Amygdala (tissue), 56 donors: ENCODE measurements around the gene PPARA.
A peak's percentile ranks its signal among the peaks of the same experiment; 100 is the strongest.

ENCODE experiments used
- DNase-seq, 56 donors: peaks; one replicate each; lab custom pipeline; 2025; lab: John Stamatoyannopoulos, UW

PPARA gene

DNA sequence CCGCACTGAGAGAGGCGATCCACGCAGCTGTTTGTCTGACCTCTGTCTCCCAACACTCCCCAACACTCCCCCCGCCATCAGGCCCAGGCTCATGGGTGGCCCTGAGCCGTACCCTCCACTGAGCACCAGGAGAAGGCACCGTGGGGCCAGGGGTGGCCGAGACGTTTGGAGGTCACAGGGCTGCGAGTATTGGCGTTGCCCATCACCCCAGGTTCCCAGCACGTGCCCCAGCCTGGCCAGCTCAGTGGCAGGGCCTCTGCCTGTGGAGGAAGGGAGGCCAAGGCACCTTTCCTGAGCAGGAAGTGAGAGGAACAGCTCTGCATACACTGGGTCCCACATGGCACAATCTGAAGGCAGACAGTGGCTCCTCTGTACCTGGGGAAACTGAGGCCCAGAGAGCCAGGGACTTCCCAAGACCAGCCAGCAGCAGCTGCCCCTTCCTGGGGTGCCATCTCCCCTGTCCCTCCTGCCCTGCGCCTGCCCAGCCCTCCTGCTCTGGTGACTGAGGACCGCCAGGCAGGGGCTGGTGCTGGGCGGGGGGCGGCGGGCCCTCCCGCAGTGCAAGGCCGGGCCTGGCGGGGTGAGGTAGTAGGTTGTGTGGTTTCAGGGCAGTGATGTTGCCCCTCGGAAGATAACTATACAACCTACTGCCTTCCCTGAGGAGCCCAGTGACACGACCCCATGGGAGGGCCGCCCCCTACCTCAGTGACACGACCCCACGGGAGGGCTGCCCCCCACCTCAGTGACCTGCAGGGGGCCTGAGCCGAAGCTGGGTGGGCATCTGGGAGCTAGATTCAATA, 37.0 kb upstream of the PPARA start:
- DNase-seq, result no peak

DNA sequence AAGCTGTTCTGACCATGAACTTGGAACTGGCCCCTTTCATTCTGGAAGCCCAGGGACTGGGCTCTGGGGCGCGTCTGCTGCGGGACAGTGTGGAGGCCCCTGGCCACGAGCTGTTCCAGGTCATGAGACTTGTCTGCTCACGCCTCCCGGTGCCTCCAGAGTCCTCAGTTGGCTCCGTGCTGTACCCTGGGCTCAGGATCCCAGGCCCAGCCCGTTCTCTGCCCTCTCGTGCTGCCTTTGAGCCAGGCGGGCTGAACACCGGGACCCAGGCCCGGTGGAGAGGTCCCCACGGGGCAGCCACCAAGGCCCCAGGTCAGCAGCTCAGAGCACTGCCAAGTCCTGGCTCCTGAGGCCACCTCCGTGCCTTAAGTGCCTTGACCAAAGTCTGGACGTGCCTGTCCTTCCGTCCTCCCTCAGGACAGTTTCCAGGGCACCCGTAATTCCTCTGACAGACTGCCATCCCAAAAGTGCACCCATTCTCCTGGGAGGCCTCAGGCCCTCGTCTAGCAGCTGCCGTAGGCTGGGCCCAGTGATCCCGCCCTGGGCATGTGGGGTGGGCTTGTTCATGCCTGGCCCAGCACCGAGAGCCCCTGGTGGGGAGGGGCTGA, 36.3 kb upstream of the PPARA start:
- no peak for DNase-seq

DNA sequence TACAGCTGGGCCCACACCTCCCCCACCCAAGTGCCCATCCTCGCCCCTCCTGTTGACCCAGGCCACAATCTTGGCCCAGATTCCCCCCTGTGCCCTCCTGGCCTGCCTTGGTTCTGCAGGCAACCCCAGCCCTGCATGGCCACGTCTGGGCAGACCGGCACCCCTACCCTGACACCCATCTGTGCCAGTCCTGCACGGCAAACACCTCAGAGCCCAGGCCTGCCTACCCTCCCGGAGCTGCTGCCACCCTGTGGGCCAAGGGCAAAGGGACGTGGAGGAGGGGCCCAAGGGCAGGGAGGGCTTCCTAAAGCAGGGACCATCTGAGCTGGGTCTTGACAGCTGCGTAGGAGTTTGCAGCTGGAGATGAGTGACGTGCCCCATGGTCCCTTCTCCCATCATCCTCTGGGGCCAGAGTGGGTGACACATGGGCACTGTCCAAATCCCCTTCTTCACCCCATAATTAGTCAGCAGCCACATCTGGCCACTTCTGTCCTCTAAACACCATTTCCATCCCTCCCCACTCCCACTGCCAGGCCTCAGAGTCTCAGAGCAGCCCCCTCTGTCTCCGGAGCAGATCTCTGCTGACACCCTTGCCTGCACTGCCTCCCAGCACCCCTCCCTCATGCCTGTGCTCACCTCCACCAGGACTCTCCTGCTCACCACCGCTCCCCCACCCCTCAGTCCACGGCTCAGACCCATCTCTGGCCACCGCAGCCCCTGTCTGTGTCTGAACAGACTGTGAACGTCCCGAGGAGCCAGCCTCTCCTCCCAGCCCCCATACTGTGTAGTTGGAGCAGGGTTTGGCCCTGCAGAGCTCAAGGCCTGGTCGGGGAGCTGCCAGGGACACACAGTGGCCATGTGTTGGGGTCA, 35.6 kb upstream of the PPARA start:
- no peak for DNase-seq

DNA sequence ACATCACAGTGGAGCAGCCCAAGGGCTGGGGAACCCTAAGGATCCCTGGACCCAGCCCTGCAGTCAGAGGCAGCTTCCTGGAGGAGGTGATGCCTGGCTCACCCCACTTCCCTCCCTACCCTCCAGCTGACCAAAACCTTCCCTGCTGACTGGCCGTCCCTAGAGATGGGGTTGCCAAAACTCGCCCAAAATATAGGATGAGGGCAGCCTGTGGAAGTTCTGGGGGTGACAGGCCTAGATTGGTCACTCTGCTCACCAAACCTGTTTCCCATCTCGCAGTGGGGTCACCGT, 35.0 kb upstream of the PPARA start:
- DNase-seq, result no peak

DNA sequence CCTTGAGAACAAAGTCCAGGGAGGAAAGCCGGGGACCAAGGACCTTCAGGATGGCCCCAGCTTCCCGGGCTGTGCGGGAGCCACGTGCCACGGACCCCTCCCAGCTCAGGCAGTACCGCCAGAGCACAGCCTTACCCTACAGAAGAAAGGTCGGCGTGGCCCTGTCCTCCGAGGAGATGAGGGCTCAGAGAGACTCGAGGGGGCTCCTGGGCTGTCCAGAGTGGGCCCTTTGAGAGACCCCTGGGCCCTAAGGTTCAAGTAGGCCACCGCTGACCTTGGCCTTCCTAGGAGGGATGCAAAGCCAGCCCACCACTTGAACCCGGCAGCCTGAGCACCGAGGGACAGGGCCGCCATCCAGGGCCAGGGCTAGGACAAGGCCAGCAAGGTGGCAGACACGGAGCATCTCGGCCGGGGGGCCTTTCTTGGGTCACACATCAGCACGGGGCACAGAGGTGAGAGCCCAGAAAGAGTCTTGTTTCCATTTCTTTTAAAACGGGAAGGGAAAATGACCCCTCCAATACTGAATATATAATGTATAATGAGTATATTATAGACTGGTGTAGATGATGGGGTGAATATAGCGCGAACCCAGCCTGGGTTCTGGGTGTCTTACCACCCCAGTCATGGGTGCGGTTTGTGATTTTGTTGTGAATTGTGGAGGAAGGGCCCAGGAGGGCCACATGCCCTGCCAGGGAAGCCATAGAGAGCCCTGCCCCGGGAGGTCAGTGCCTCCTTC, 34.4 kb upstream of the PPARA start:
- DNase-seq, result no peak

DNA sequence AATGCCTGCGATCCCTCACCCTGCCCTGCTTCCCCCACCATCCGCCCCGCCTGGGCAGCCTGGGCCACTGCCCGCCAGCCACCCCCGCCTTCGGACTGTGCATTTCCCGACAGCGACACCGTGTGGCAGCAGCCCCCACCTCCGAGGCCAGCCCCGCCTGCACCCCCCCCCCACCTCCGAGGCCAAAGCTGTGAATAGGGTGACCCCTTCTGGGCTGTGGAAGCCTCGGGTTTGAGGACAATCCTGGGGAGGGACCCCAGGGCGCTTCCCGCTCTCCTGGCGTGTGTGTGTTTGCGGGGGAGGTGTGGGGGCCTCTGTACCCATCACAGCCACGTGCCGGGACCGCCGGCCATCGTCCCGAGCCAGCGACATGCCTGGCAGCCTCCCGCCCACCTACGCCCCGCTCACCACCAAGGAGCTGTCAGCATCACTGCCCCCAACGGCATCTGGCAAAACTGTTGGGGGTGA, 33.8 kb upstream of the PPARA start:
- DNase-seq, result peak in 55 of 56 donors; percentile 50 to 95 (median 86)

DNA sequence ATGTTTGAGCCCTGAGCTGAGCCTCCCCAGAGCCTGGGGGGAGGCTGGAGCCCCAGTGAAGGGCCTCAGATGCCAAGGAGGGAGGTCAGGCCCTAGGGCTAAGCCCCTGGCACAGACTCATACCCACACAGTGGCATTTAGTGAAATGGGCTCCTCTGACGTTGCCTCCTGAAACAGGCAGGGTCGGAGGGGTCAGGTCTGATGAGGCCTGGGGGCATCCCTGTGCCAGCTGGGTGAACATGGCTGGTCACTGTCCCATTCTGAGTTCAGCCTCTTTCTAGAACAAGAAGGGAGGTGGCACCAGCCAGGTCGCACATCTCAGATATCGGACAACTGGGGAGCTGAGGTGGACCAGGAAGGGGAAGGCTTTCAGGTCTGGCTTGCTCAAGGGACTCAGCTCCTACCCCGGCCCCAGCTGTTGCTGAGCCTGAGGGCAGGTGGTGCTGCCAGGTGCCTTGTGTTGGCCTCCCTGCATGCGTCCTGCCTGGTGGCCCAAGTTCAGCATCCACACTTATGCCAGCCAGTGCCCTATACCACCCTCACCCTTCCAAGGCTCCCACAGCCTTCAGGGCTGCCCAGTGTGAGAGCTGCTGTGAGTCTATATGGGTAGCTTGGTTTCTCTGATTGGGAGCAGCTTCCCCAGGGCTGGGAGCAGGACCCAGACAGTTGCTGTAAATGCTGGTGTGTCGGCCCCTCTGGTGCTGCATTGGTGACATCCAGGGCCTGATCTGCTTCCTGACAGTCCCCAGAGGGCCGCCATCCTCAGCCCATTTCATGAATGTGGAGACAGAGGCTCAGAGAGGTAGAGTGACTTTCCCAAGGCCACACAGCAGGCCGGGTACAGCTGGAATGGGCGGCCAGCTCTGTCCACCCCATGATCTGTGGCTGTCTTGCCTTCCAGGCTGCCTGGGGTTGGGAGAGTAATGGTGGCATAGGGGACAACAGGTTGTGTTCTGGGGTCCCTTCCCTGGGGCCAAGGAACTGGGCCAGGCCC, 32.8 kb upstream of the PPARA start:
- no peak for DNase-seq

DNA sequence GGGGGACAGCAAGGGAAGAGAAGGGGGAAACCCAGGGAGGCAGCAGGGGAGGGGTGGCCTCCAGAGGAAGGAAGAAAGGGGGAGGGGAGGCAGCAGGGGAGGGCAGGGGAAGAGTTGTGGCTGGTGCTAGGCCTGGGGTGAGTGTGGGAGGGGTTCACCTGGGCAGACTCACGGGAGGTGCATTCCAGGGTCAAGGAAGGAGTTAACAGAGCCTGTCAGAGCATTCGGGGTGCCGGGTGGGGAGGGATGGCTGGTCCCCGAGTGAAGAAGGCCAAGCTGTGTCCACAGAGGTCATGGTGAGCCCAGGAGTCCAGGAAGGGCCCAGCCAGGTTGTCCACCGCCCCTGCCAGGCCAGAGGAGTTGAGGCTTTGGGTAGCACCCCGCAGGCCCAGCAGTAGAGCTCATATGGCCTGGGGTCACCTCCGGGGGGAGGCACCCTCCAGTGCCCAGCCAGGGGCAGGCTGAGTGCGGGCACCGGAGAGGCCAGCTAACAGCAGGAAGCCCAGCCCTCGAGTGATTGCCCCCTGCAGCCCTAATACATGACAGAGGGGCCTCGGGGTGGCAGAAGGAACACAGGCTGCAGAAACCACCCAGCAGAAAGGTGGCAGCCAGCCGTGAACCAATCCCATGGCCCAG, 31.1 kb upstream of the PPARA start:
- DNase-seq, result no peak

DNA sequence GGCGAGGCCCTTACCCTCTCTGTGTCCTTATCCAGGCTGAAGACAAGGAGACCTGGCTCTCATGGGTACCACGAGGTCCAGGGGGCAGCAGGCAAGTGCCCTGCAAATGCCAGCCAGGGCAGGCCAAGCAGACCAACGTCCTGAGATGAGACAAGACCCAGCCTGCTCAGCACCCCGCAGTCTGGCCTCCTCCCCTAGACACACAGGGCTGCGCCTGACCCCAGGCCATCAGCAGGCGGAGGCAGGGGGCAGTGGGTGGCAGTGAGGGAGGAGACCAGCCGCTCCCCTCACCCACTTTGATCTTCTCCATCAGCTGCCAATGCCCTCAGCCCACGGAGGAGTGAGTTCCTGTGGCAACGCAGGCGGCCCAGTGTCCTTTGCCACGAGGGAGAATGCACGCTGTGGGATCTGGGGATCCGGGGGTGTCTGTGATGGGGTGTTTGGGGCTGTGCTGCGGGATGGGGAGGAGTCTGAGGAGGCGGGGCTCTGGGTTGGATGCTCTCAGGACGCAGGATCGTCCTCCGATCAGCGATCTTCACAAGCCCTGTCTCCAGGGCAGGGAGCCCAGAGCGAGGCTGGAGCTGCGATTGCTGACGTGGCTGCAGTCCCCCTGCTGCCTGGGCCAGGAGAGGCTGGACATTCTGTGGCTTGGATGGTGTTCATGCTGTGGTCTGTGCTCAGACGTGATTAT, 30.5 kb upstream of the PPARA start:
- DNase-seq, result no peak

DNA sequence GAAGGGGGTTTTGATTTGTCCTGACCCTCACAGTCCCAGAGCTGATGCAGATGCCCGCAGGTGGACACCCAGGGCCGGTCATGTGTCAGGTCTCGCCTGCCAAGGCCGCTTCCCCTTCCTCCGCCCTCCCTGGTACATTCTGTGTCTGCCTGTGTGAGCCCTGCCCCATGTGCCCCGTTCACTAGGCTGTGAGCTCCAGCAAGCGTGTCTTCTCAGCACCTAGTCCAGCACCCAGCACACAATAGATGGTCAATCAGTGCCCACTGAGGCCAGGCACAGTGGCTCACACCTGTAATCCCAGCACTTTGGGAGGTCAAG, 29.9 kb upstream of the PPARA start:
- no peak for DNase-seq

DNA sequence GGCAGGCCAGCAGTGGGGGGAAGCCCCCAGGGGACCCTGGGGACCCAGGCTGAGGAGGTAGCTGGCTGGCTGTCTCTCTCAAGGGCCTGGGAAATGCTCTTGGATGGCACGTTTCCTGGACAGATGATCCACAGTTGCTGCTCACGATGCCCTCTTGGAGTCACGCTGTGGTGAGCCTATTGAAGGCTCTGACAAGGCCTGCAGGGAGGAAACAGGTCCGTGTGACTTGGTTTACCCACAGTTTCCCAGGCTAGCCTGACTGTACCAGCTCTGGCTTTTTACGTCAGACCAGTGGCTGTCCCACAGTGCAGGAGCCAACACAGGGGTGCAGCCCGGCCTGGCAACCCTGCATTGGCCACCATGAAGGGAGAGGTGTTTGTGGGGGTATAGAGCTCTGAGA, 29.2 kb upstream of the PPARA start:
- DNase-seq, result no peak

DNA sequence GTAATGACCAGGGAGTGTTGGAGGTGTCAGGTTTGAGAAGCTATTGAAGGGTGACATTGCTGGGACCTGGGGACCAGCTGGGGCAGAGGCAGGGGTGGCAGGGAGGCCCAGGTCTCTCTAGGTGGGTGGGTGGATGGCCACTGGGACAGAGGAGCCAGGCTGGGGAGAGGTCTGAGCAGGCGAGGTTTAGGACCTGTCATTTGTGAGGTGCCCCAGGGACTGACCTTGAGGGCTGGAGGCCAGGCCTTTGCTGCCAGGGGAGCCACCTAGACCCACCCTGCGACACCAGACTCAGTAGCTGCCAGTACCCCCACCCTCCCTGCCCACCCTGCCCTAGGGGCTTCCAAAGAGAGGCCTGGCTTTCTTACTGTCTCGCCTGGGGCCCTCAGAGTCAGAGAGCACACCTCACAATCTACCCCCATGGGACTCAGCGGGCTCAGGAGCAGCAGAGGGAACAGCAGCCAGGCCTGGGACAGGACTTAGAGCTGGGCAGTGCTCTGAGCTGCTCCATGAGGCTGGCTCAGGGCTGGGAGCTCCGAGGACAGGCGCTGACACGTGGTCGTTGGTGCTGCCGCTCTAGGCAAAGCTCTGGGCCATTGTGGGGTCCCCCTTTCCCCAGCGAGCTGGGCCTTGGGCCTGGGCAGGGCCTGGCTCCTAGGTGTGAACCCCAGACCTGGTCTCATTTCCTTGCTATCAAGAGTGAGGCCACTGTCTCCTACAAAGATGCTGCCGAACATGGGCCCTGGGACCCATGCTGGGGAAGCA, 28.6 kb upstream of the PPARA start:
- no peak for DNase-seq

DNA sequence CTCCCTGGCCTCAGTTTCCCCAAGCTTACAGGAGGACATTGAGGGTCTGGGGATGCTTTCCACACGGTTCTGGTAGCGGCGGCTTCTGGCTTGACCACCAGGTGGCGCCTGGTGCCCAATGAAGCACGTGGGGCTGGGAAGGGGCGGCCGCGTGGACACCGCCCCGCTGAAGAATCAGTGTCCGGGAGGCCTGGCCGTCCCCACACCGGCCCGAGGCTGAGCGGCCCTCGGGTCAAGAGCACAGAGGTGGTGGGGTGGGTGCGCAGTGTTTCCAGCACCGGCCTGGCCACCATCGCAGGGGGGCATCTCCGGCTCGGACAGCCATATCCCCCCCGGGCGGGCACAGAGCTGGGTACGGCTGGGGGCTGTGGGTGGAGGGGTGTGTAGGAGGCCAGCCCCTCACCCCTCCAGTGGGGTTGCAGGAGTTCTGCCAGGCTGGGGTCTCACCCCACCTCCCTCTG, 27.8 kb upstream of the PPARA start:
- peak in 36 of 56 donors; percentile 13 to 78 (median 40) for DNase-seq

DNA sequence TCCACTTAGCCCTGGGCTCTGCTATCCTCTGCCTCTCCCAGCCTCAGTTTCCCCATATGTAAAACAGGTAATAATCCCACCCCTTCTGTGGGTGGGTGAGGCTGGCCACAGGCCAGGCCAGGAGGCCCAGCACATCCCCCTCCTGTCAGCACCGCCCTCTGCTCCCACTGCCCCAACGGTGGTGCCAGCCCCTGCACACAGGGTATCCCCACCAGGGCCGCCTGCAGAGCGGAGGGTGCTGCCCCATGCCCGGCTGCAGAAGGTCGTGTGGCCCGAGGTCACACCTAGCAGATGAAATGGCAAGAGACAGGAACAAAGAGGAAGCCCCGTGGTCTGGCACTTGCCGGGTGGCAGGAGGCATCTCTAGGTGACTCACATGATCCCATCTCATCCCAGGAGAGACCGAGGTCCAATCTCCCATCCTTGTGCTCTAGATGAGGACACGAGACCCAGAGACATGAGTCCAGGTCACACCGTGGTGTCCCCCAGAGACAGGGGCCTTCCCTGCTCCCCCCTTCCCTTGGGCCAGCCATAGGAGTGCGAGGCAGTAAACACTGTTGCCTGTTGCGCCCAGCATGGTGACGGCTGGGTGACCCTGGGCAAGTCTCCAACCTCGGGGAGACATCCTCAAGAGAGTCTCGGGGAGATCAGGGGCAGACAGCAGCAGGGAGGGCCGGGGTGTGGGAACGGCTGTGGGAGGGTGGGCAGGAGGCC, 27.2 kb upstream of the PPARA start:
- no peak for DNase-seq

DNA sequence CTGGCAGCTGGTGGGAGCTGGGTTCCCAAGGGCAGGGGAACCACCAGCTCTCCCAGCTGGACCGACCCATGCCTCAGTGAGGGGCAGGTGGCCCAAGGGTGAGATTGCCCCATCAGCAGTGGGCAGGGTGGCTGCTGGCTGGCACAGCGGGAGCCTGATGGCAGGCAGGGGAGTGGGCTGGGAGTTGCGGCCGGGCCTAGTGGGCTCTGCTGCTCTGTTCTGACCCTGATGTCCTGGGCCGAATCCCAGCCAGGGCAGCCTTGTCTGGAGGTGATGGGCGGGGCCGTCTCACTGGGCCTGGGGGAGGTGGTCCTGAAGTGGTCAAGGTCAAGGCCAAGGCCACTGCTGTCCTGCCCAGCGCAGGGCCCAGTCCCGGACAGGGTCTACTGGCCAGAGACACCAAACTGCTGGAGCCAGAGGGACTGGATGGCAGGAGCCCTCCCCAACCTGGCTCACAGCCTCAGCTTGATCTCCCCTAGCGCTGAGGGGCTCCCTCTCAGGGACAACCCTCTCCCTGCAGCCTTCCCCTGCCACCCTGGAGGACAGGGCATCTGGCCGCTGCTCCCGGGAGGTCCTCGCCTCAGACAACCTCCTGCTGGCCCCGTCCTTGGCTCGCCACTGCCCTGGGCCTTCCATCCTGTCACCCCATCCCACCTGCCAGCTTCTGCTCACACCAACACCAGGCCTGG, 26.5 kb upstream of the PPARA start:
- DNase-seq, result no peak

DNA sequence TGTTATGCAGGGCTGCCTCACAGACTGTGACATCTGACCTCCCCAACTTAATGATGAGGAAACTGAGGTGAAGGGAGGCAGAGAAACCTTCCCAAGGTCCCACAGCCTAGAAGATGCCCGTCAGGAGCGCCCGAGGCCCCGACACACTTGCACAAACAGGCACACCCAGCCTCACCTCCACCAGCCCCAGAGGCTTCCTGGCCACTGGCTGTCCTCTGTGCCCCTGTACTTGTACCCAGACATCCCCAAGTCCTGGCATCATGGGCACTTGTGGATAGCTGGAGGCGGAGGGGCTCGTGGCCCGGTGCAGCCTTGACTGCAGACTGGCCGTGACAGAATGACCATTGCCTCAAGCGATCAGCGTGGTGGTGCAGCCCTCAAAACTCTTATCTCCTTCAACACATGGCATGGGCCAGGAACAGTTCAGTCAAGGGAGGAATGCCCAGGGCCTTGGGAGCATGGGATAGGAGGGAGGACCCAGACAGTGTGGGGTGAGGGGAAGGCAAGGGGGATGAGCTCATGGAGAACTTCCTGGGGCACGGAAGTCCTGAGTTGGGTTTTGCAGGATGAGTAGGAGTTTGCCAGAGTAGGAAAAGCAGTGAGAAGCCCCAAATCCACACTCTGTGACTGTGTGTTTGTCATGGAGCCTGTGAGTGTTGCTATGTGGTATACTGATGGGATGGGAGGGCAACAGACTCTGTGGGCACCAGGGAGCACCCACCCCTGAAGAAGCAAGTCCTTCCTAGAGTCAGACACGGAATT, 25.8 kb upstream of the PPARA start:
- DNase-seq, result no peak
